ENCODE results near the gene GJB6. TPM values are rescaled to one million over a fixed set of nuclear protein-coding genes. Genes with fewer than 3 reads are reported as not detected.
A peak's percentile ranks its signal among the peaks of the same experiment; 100 is the strongest.

The GJB6 gene
- total and polyA plus RNA-seq, 2 experiments from 2014 or later: not detected

GRCh38 chr13:20175406-20175794 is 56.7 kb downstream of the GJB6 start (continued):
- no peak for TF ChIP-seq ETS1 (IDR thresholded peaks at IDR 0.05)
- no peak for TF ChIP-seq POLR2AphosphoS5 (IDR thresholded peaks at IDR 0.05; ENCODE audit: low read depth)
- TF ChIP-seq CREB1 (CRISPR knock-in tag; IDR thresholded peaks at IDR 0.05; ENCODE audit: low read depth): no peak

GRCh38 chr13:20174656-20175405 is 57.3 kb downstream of the GJB6 start:
- Histone ChIP-seq H3K27ac (ENCODE audit: low read depth) (no peak overlapping the region), H3K36me3 (ENCODE audit: insufficient read depth) (no peaks in the 10 kb centered on the region), H3K79me2 (replicated peaks; ENCODE audit: insufficient read depth) (no peaks in the 10 kb centered on the region), H4K20me1 (replicated peaks; ENCODE audit: insufficient read depth) (no peaks in the 10 kb centered on the region), H3K4me3 (no peak overlapping the region), H3K27me3 (ENCODE audit: insufficient read depth) (peaks cover 37% of the 10 kb centered on the region), H3F3A (replicated peaks; ENCODE audit: low read depth) (no peaks in the 10 kb centered on the region), H3K4me2 (no peak overlapping the region), H3K4me1 (ENCODE audit: insufficient read depth) (no peaks in the 10 kb centered on the region), H3K9me2 (ENCODE audit: insufficient read depth) (no peaks in the 10 kb centered on the region), H2AFZ (peak overlapping the region; percentile 76; the same call in 1 of the 2 replicates)
- DNase-seq (ENCODE audit: low spot score) (no peak), ATAC-seq (peak; percentile 16; the same call in 1 of the 3 replicates)
- peaks cover 8% of the 10 kb centered on the region for H3K4me1 Mint-ChIP-seq
- H3K4me3 Mint-ChIP-seq: no peak overlapping the region
- H3K27me3 Mint-ChIP-seq (ENCODE audit: insufficient read depth, low read depth, poor library complexity): peaks cover 16% of the 10 kb centered on the region
- no peaks in the 10 kb centered on the region; the same call in 2 of the 3 replicates for H3K9me3 Mint-ChIP-seq
- no peak for TF ChIP-seq JUNB (IDR thresholded peaks at IDR 0.05; ENCODE audit: unreplicated experiment)
- no peak for TF ChIP-seq NANOG (IDR thresholded peaks at IDR 0.05; ENCODE audit: borderline replicate concordance)
- no peak for TF ChIP-seq POLR2AphosphoS5 (IDR thresholded peaks at IDR 0.05; ENCODE audit: low read depth)
- no peak for TF ChIP-seq EZH2phosphoT487 (IDR thresholded peaks at IDR 0.05; ENCODE audit: unreplicated experiment)
- no peak for TF ChIP-seq STAT1 (IDR thresholded peaks at IDR 0.05; ENCODE audit: unreplicated experiment)
- peak overlapping the region; percentile 79 for H3K27ac Mint-ChIP-seq
- H3K36me3 Mint-ChIP-seq (ENCODE audit: low read depth): no peaks in the 10 kb centered on the region

GRCh38 chr13:20173116-20173746 is 58.9 kb downstream of the GJB6 start:
- Mint-ChIP-seq H3K4me1 (peaks cover 8% of the 10 kb centered on the region), H3K36me3 (ENCODE audit: low read depth) (no peaks in the 10 kb centered on the region), H3K27ac (no peak overlapping the region), H3K9me3 (no peaks in the 10 kb centered on the region; the same call in 2 of the 3 replicates), H3K4me3 (no peak overlapping the region), H3K27me3 (ENCODE audit: insufficient read depth, low read depth, poor library complexity) (peaks cover 18% of the 10 kb centered on the region)
- Histone ChIP-seq H3K36me3 (ENCODE audit: insufficient read depth) (no peaks in the 10 kb centered on the region), H3K27ac (ENCODE audit: low read depth) (no peak overlapping the region), H3K4me1 (ENCODE audit: insufficient read depth) (no peaks in the 10 kb centered on the region), H2AFZ (no peak overlapping the region), H3K4me3 (no peak overlapping the region), H3K79me2 (replicated peaks; ENCODE audit: insufficient read depth) (no peaks in the 10 kb centered on the region), H3K4me2 (no peak overlapping the region), H3K27me3 (ENCODE audit: insufficient read depth) (peaks cover 30% of the 10 kb centered on the region), H4K20me1 (replicated peaks; ENCODE audit: insufficient read depth) (no peaks in the 10 kb centered on the region), H3F3A (replicated peaks; ENCODE audit: low read depth) (no peaks in the 10 kb centered on the region), H3K9me2 (ENCODE audit: insufficient read depth) (no peaks in the 10 kb centered on the region)
- DNase-seq (ENCODE audit: low spot score): no peak
- ATAC-seq: no peak
- TF ChIP-seq ZNF114 (CRISPR knock-in tag; IDR thresholded peaks at IDR 0.05): no peak
- no peak for TF ChIP-seq REST (IDR thresholded peaks at IDR 0.05; ENCODE audit: unreplicated experiment)
- TF ChIP-seq POLR2AphosphoS5 (IDR thresholded peaks at IDR 0.05; ENCODE audit: low read depth): no peak
